Gastrocnemius medialis (tissue), 4 donors: ENCODE results near the gene PKP1. TPM values are rescaled to one million over a fixed set of nuclear protein-coding genes. Genes with fewer than 3 reads are reported as not detected.
A peak's percentile ranks its signal among the peaks of the same experiment; 100 is the strongest.

ENCODE experiments used
- ATAC-seq, 2 donors: fragments of 150-250 bp; one replicate each; pipeline ENCODE4 v1.9.1; 2016
- DNase-seq, 2 donors: peaks; one replicate each; pipeline ENCODE4 v3.0.0-alpha.2; 2019
- H3K27ac ChIP-seq, 4 donors: fragments of 200-600 bp; sonication (generic); 1 replicate in 1 of 4; 2 replicates in 3 of 4; pipeline ENCODE4 v1.5.1; 2016 to 2018; ENCODE audit warnings: mild to moderate bottlenecking in 2 of 4, moderate library complexity in 1 of 4
- H3K27me3 ChIP-seq, 3 donors: fragments of 200-600 bp; sonication (generic) in 2 of 3; 1 replicate in 1 of 3; 2 replicates in 2 of 3; pipeline versions ENCODE4 v1.5.1 to v1.6.0; 2016 to 2019; ENCODE audit warnings: mild to moderate bottlenecking in 1 of 3, moderate library complexity in 1 of 3
- H3K36me3 ChIP-seq, 2 donors: fragments of 200-600 bp; sonication (generic) in 1 of 2; one replicate each; pipeline ENCODE4 v1.5.1; 2017 to 2018
- H3K4me1 ChIP-seq, 2 donors: fragments of 200-600 bp; sonication (generic) in 1 of 2; one replicate each; pipeline ENCODE4 v1.5.1; 2016 to 2017; ENCODE audit warnings: mild to moderate bottlenecking in 2 of 2
- H3K4me3 ChIP-seq, 4 donors: fragments of 200-600 bp; sonication (generic) in 3 of 4; 1 replicate in 1 of 4; 2 replicates in 3 of 4; pipeline ENCODE4 v1.5.1; 2016 to 2019; ENCODE audit warnings: mild to moderate bottlenecking in 2 of 4
- H3K9me3 ChIP-seq, 3 donors: fragments of 200-600 bp; sonication (generic) in 2 of 3; 1 replicate in 1 of 3; 2 replicates in 2 of 3; pipeline ENCODE4 v1.5.1; 2016 to 2019
- CTCF ChIP-seq, 5 experiments: fragments of 450-650 bp in 3 of 5; fragments of 200-600 bp in 2 of 5; sonication (generic) in 2 of 5; IDR thresholded peaks in 4 of 5; conservative IDR thresholded peaks in 1 of 5; 1 replicate in 4 of 5; 2 replicates in 1 of 5; pipeline ENCODE4 v1.5.1; 2016 to 2019; ENCODE audit warnings: antibody characterized with exemption in 5 of 5, mild to moderate bottlenecking in 3 of 5, moderate library complexity in 3 of 5
- POLR2A ChIP-seq, 2 donors: fragments of 450-650 bp; IDR thresholded peaks; one replicate each; pipeline ENCODE4 v1.6.1; 2017; ENCODE audit warnings: antibody characterized with exemption in 2 of 2, mild to moderate bottlenecking in 2 of 2, moderate library complexity in 2 of 2
- in situ Hi-C, 4 donors: fragments of 200-750 bp; cut with MboI; loops; one replicate each; pipeline versions ENCODE4 v1.15.0 to v1.8.0; 2017; ENCODE audit warnings: low sequenced_read_pairs in 4 of 4
- intact Hi-C: fragments of 100-400 bp; cut with DNase I; formaldehyde crosslinking; loops from one replicate; pipeline ENCODE4 v1.15.1; 2023; ENCODE audit warnings: low total_unique reads
- total RNA-seq, 4 donors: library from RNA; depleted of rRNA; stranded (reverse); fragments of >200 nt; gene quantifications; one replicate each; pipeline versions ENCODE4 v1.1.0 to v1.2.3, GENCODE V29; 2016

The PKP1 gene
- total RNA-seq, 4 donors from 2014 or later: 0.71 to 4.5 (median 1.2) TPM

- TF ChIP-seq CTCF (IDR thresholded peaks at IDR 0.05 in 4 of 5, conservative IDR thresholded peaks at IDR 0.05 in 1 of 5) (no peak), POLR2A (IDR thresholded peaks at IDR 0.05) (no peak)
- no peaks in the 10 kb centered on the region for H3K9me3 ChIP-seq
- no peaks in the 10 kb centered on the region for H3K36me3 ChIP-seq
- intact Hi-C loops (no loop called here), in situ Hi-C loops (no loop called here)
- no peak overlapping the region for H3K27ac ChIP-seq
- no peak for ATAC-seq
- no peak for DNase-seq
- H3K27me3 ChIP-seq: no peaks in the 10 kb centered on the region
- H3K4me1 ChIP-seq: peaks cover 0 to 3% of the 10 kb centered on the region in 2 donors
- H3K4me3 ChIP-seq: no peak overlapping the region
Observed at GRCh38 chr1:201326710-201327109, 43.4 kb downstream of the PKP1 start.

- no peak overlapping the region for H3K27ac ChIP-seq
- no peaks in the 10 kb centered on the region for H3K9me3 ChIP-seq
- in situ Hi-C loops: no loop called here
- no peak for TF ChIP-seq CTCF (IDR thresholded peaks at IDR 0.05 in 4 of 5, conservative IDR thresholded peaks at IDR 0.05 in 1 of 5)
- TF ChIP-seq POLR2A (IDR thresholded peaks at IDR 0.05): no peak
- no peaks in the 10 kb centered on the region for H3K36me3 ChIP-seq
- H3K4me1 ChIP-seq: peaks cover 0 to 3% of the 10 kb centered on the region in 2 donors
- ATAC-seq (no peak), DNase-seq (no peak)
- H3K4me3 ChIP-seq: no peak overlapping the region
- no peaks in the 10 kb centered on the region for H3K27me3 ChIP-seq
- intact Hi-C loops: no loop called here
Observed at GRCh38 chr1:201327687-201328240, 44.5 kb downstream of the PKP1 start.

GRCh38 chr1:201328576-201328975 is 45.3 kb downstream of the PKP1 start:
- peaks cover 0 to 3% of the 10 kb centered on the region in 2 donors for H3K4me1 ChIP-seq
- no peak for TF ChIP-seq CTCF (IDR thresholded peaks at IDR 0.05 in 4 of 5, conservative IDR thresholded peaks at IDR 0.05 in 1 of 5)
- TF ChIP-seq POLR2A (IDR thresholded peaks at IDR 0.05): no peak
- H3K9me3 ChIP-seq: no peaks in the 10 kb centered on the region
- intact Hi-C loops (no loop called here), in situ Hi-C loops (no loop called here)
- DNase-seq: no peak
- no peak for ATAC-seq
- H3K36me3 ChIP-seq: no peaks in the 10 kb centered on the region
- H3K27ac ChIP-seq: no peak overlapping the region
- H3K27me3 ChIP-seq: no peaks in the 10 kb centered on the region
- H3K4me3 ChIP-seq: no peak overlapping the region

GRCh38 chr1:201329286-201329685 is 46.0 kb downstream of the PKP1 start:
- DNase-seq: no peak
- no peaks in the 10 kb centered on the region for H3K27me3 ChIP-seq
- no peaks in the 10 kb centered on the region for H3K36me3 ChIP-seq
- no peaks in the 10 kb centered on the region for H3K9me3 ChIP-seq
- no peak overlapping the region for H3K4me3 ChIP-seq
- intact Hi-C loops (no loop called here), in situ Hi-C loops (no loop called here)
- TF ChIP-seq CTCF (IDR thresholded peaks at IDR 0.05 in 4 of 5, conservative IDR thresholded peaks at IDR 0.05 in 1 of 5) (no peak), POLR2A (IDR thresholded peaks at IDR 0.05) (no peak)
- peak; percentile 57 to 59 for ATAC-seq
- H3K4me1 ChIP-seq: peaks cover 0 to 3% of the 10 kb centered on the region in 2 donors
- H3K27ac ChIP-seq: no peak overlapping the region

GRCh38 chr1:201329801-201330200 is 46.5 kb downstream of the PKP1 start:
- in situ Hi-C loops: no loop called here
- no peak overlapping the region for H3K27ac ChIP-seq

More at GRCh38 chr1:201329801-201330200, 46.5 kb downstream of the PKP1 start:
- Histone ChIP-seq H3K36me3 (no peaks in the 10 kb centered on the region), H3K4me1 (peaks cover 0 to 3% of the 10 kb centered on the region in 2 donors), H3K9me3 (no peaks in the 10 kb centered on the region), H3K4me3 (no peak overlapping the region), H3K27me3 (no peaks in the 10 kb centered on the region)
- intact Hi-C loops: no loop called here
- DNase-seq (no peak), ATAC-seq (no peak)
- TF ChIP-seq POLR2A (IDR thresholded peaks at IDR 0.05) (no peak), CTCF (IDR thresholded peaks at IDR 0.05 in 4 of 5, conservative IDR thresholded peaks at IDR 0.05 in 1 of 5) (no peak)
